ENCODE measurements around the gene TK2. TPM values are rescaled to one million over a fixed set of nuclear protein-coding genes. Genes with fewer than 3 reads are reported as not detected.
"Not testable (repeated sequence)": the region's sequence is repeated elsewhere in the genome, so short reads cannot be mapped to it uniquely, and the experiment has no call there.

Gene TK2
- total and polyA plus RNA-seq, 5 donors, result 18.2 to 25.6 (median 24.4) TPM

GRCh38 chr16:66569827-66570405, 20.0 kb upstream of the TK2 start:
- DNase-seq (no peak), ATAC-seq (peak; percentile 57 to 69)
- Histone ChIP-seq H3K4me3 (ENCODE audit: low read length) (no peak overlapping the region), H3K9me3 (ENCODE audit: control insufficient read depth, low read length) (no peaks in the 10 kb centered on the region), H3K4me1 (ENCODE audit: control insufficient read depth, insufficient read depth, low read length) (no peaks in the 10 kb centered on the region), H3K27ac (ENCODE audit: low read length) (no peak overlapping the region), H3K27me3 (ENCODE audit: control insufficient read depth, insufficient read depth) (no peaks in the 10 kb centered on the region)
- intact Hi-C loops (cut with DNase I), result no loop called here
- WGBS, result 56% methylated on average over 3 of the region's 3 CpGs

GRCh38 chr16:66569131-66569530, 19.2 kb upstream of the TK2 start:
- Histone ChIP-seq H3K9me3 (ENCODE audit: control insufficient read depth, low read length) (no peaks in the 10 kb centered on the region), H3K27me3 (ENCODE audit: control insufficient read depth, insufficient read depth) (no peaks in the 10 kb centered on the region), H3K4me3 (ENCODE audit: low read length) (no peak overlapping the region), H3K4me1 (ENCODE audit: control insufficient read depth, insufficient read depth, low read length) (no peaks in the 10 kb centered on the region), H3K27ac (ENCODE audit: low read length) (no peak overlapping the region)
- DNase-seq (no peak), ATAC-seq (no peak)
- intact Hi-C loops (cut with DNase I), result no loop called here
- WGBS, result 100% methylated on average over 1 of the region's 1 CpG

GRCh38 chr16:66568355-66568754, 18.4 kb upstream of the TK2 start:
- no peak for ATAC-seq
- WGBS, result 96% methylated on average over 2 of the region's 2 CpGs

GRCh38 chr16:66567270-66567669, 17.3 kb upstream of the TK2 start:
- H3K27me3 ChIP-seq (ENCODE audit: control insufficient read depth, insufficient read depth); intact Hi-C loops (cut with DNase I); H3K9me3 ChIP-seq (ENCODE audit: control insufficient read depth, low read length); ATAC-seq; H3K4me3 ChIP-seq (ENCODE audit: low read length); DNase-seq; H3K4me1 ChIP-seq (ENCODE audit: control insufficient read depth, insufficient read depth, low read length); H3K27ac ChIP-seq (ENCODE audit: low read length): not testable (repeated sequence)
- WGBS, result 89% methylated on average over 3 of the region's 3 CpGs

More at GRCh38 chr16:66568355-66568754, 18.4 kb upstream of the TK2 start:
- no peak for DNase-seq
- H3K4me1 ChIP-seq (ENCODE audit: control insufficient read depth, insufficient read depth, low read length), result no peaks in the 10 kb centered on the region
- intact Hi-C loops (cut with DNase I), result no loop called here
- H3K27me3 ChIP-seq (ENCODE audit: control insufficient read depth, insufficient read depth), result no peaks in the 10 kb centered on the region
- no peak overlapping the region for H3K27ac ChIP-seq (ENCODE audit: low read length)
- H3K9me3 ChIP-seq (ENCODE audit: control insufficient read depth, low read length), result no peaks in the 10 kb centered on the region
- no peak overlapping the region for H3K4me3 ChIP-seq (ENCODE audit: low read length)

GRCh38 chr16:66566051-66566901, 16.4 kb upstream of the TK2 start, which contains the start of gene CMTM1:
CMTM1 (plus strand) TSS chr16:66566439; CDS start chr16:66566514, 75 bp downstream.
- 93% methylated on average over 54 of the region's 54 CpGs for WGBS
- no peaks in the 10 kb centered on the region for H3K9me3 ChIP-seq (ENCODE audit: control insufficient read depth, low read length)
- DNase-seq (no peak), ATAC-seq (peak in 1 of 2 donors; percentile 36)
- no peaks in the 10 kb centered on the region for H3K27me3 ChIP-seq (ENCODE audit: control insufficient read depth, insufficient read depth)
- no peak within 1 kb of the TSS for H3K27ac ChIP-seq (ENCODE audit: low read length)
- no peak within 1 kb of the TSS for H3K4me3 ChIP-seq (ENCODE audit: low read length)
- intact Hi-C loops (cut with DNase I), result no loop called here
- H3K4me1 ChIP-seq (ENCODE audit: control insufficient read depth, insufficient read depth, low read length), result no peaks in the 10 kb centered on the region

GRCh38 chr16:66563574-66564334, 13.8 kb upstream of the TK2 start:
- 94% methylated on average over 2 of the region's 2 CpGs for WGBS
- no peaks in the 10 kb centered on the region for H3K4me1 ChIP-seq (ENCODE audit: control insufficient read depth, insufficient read depth, low read length)
- no peak overlapping the region for H3K27ac ChIP-seq (ENCODE audit: low read length)
- no peaks in the 10 kb centered on the region for H3K9me3 ChIP-seq (ENCODE audit: control insufficient read depth, low read length)
- no peak overlapping the region for H3K4me3 ChIP-seq (ENCODE audit: low read length)
- ATAC-seq (no peak), DNase-seq (no peak)
- no peaks in the 10 kb centered on the region for H3K27me3 ChIP-seq (ENCODE audit: control insufficient read depth, insufficient read depth)
- intact Hi-C loops (cut with DNase I), result no loop called here

GRCh38 chr16:66562986-66563385, 13.1 kb upstream of the TK2 start:
- no peak overlapping the region for H3K27ac ChIP-seq (ENCODE audit: low read length)
- DNase-seq (no peak), ATAC-seq (no peak)
- no peaks in the 10 kb centered on the region for H3K9me3 ChIP-seq (ENCODE audit: control insufficient read depth, low read length)
- H3K4me1 ChIP-seq (ENCODE audit: control insufficient read depth, insufficient read depth, low read length), result no peaks in the 10 kb centered on the region
- intact Hi-C loops (cut with DNase I), result no loop called here
- H3K4me3 ChIP-seq (ENCODE audit: low read length), result no peak overlapping the region
- H3K27me3 ChIP-seq (ENCODE audit: control insufficient read depth, insufficient read depth), result no peaks in the 10 kb centered on the region
- WGBS, result 88% methylated on average over 2 of the region's 2 CpGs

GRCh38 chr16:66562409-66562808, 12.5 kb upstream of the TK2 start:
- H3K27me3 ChIP-seq (ENCODE audit: control insufficient read depth, insufficient read depth), result no peaks in the 10 kb centered on the region
- DNase-seq (no peak), ATAC-seq (no peak)
- H3K4me1 ChIP-seq (ENCODE audit: control insufficient read depth, insufficient read depth, low read length), result no peaks in the 10 kb centered on the region
- 82% methylated on average over 1 of the region's 1 CpG for WGBS
- intact Hi-C loops (cut with DNase I), result no loop called here
- H3K27ac ChIP-seq (ENCODE audit: low read length), result no peak overlapping the region
- H3K4me3 ChIP-seq (ENCODE audit: low read length), result no peak overlapping the region
- no peaks in the 10 kb centered on the region for H3K9me3 ChIP-seq (ENCODE audit: control insufficient read depth, low read length)

GRCh38 chr16:66561381-66562080, 11.6 kb upstream of the TK2 start:
- Histone ChIP-seq H3K4me3 (ENCODE audit: low read length) (no peak overlapping the region), H3K27me3 (ENCODE audit: control insufficient read depth, insufficient read depth) (no peaks in the 10 kb centered on the region), H3K4me1 (ENCODE audit: control insufficient read depth, insufficient read depth, low read length) (no peaks in the 10 kb centered on the region), H3K9me3 (ENCODE audit: control insufficient read depth, low read length) (no peaks in the 10 kb centered on the region), H3K27ac (ENCODE audit: low read length) (no peak overlapping the region)
- no peak for ATAC-seq
- intact Hi-C loops (cut with DNase I), result no loop called here
- no peak for DNase-seq
- 95% methylated on average over 3 of the region's 3 CpGs for WGBS

GRCh38 chr16:66560107-66560506, 10.2 kb upstream of the TK2 start:
- H3K4me1 ChIP-seq (ENCODE audit: control insufficient read depth, insufficient read depth, low read length), result no peaks in the 10 kb centered on the region
- no peak for ATAC-seq

More at GRCh38 chr16:66560107-66560506, 10.2 kb upstream of the TK2 start:
- intact Hi-C loops (cut with DNase I), result no loop called here
- Histone ChIP-seq H3K9me3 (ENCODE audit: control insufficient read depth, low read length) (no peaks in the 10 kb centered on the region), H3K27ac (ENCODE audit: low read length) (no peak overlapping the region), H3K4me3 (ENCODE audit: low read length) (no peak overlapping the region), H3K27me3 (ENCODE audit: control insufficient read depth, insufficient read depth) (no peaks in the 10 kb centered on the region)
- DNase-seq, result no peak
- 82% methylated on average over 1 of the region's 1 CpG for WGBS

All from right cardiac atrium (tissue), 5 donors.